Measurements from ENCODE around the gene RHOC.

Gene RHOC

GRCh38 chr1:112708002-112708448 lies 1.1 kb upstream of the RHOC start:
- H3K9ac ChIP-seq (ENCODE audit: low read length) = peak overlapping the region; percentile 87
- H3K36me3 ChIP-seq (ENCODE audit: control insufficient read depth, insufficient read depth, low read length) = peaks cover under 1% of the 10 kb centered on the region
- H3K4me1 ChIP-seq (ENCODE audit: control insufficient read depth, low read depth, low read length) = peaks cover 20% of the 10 kb centered on the region
- H3K27me3 ChIP-seq (ENCODE audit: insufficient read depth, low read length, poor library complexity) = no peaks in the 10 kb centered on the region
- no peak overlapping the region for H2BK5ac ChIP-seq (ENCODE audit: low read length)
- H2AK5ac ChIP-seq (ENCODE audit: low read length) = no peak overlapping the region
- peak overlapping the region; percentile 91 for H3K56ac ChIP-seq (ENCODE audit: low read length)
- H3K23ac ChIP-seq (ENCODE audit: low read length) = no peak overlapping the region
- peaks cover 15% of the 10 kb centered on the region for H3K79me1 ChIP-seq (ENCODE audit: low read length)
- DNase-seq = no peak
- H3K4me2 ChIP-seq (ENCODE audit: low read length) = no peak overlapping the region
- H2BK15ac ChIP-seq (replicated peaks; ENCODE audit: low read depth) = no peak overlapping the region
- H3K27ac ChIP-seq (ENCODE audit: low read depth, low read length) = no peak overlapping the region
- no peak overlapping the region for H4K5ac ChIP-seq (ENCODE audit: low read length)
- H3K4me3 ChIP-seq (ENCODE audit: low read length) = no peak overlapping the region
- H4K8ac ChIP-seq (ENCODE audit: low read depth, low read length) = no peak overlapping the region
- no peak overlapping the region for H2BK120ac ChIP-seq (ENCODE audit: low read depth, low read length)
- no CpG with 5 or more reads among the region's 6 CpGs for WGBS (ENCODE audit: extremely low coverage, insufficient coverage, low lambda C conversion rate)
- peaks cover 19% of the 10 kb centered on the region for H3K79me2 ChIP-seq (ENCODE audit: control insufficient read depth, insufficient read depth, low read length)
- no peak overlapping the region for H3K18ac ChIP-seq (ENCODE audit: low read length)
- H3K4ac ChIP-seq (ENCODE audit: low read depth, low read length) = no peak overlapping the region

GRCh38 chr1:112707221-112708001 lies 484 bp upstream of the RHOC start:
- Histone ChIP-seq H3K4me3 (ENCODE audit: low read length) (peak overlapping the region; percentile 45), H3K27me3 (ENCODE audit: insufficient read depth, low read length, poor library complexity) (no peaks in the 10 kb centered on the region), H3K4me2 (ENCODE audit: low read length) (peak overlapping the region; percentile 71), H2AK5ac (ENCODE audit: low read length) (no peak overlapping the region), H3K9ac (ENCODE audit: low read length) (peak overlapping the region; percentile 87), H3K4ac (ENCODE audit: low read depth, low read length) (no peak overlapping the region), H4K5ac (ENCODE audit: low read length) (no peak overlapping the region), H3K4me1 (ENCODE audit: control insufficient read depth, low read depth, low read length) (peaks cover 17% of the 10 kb centered on the region), H3K23ac (ENCODE audit: low read length) (no peak overlapping the region), H3K18ac (ENCODE audit: low read length) (peak overlapping the region; percentile 93), H3K56ac (ENCODE audit: low read length) (peak overlapping the region; percentile 91), H2BK15ac (replicated peaks; ENCODE audit: low read depth) (no peak overlapping the region), H3K79me2 (ENCODE audit: control insufficient read depth, insufficient read depth, low read length) (peaks cover 19% of the 10 kb centered on the region), H3K27ac (ENCODE audit: low read depth, low read length) (peak overlapping the region; percentile 80), H2BK5ac (ENCODE audit: low read length) (peak overlapping the region; percentile 76), H3K79me1 (ENCODE audit: low read length) (peaks cover 19% of the 10 kb centered on the region), H4K8ac (ENCODE audit: low read depth, low read length) (no peak overlapping the region), H2BK120ac (ENCODE audit: low read depth, low read length) (peak overlapping the region; percentile 50), H3K36me3 (ENCODE audit: control insufficient read depth, insufficient read depth, low read length) (peaks cover 3% of the 10 kb centered on the region)
- WGBS (ENCODE audit: extremely low coverage, insufficient coverage, low lambda C conversion rate) = no CpG with 5 or more reads among the region's 42 CpGs
- DNase-seq = peak; percentile 97

GRCh38 chr1:112704934-112705627 lies 1.8 kb downstream of the RHOC start:
- peak; percentile 100 for DNase-seq

GRCh38 chr1:112704391-112704933 lies 2.5 kb downstream of the RHOC start:
- Histone ChIP-seq H3K27ac (ENCODE audit: low read depth, low read length) (peak overlapping the region; percentile 37), H2BK5ac (ENCODE audit: low read length) (peak overlapping the region; percentile 81), H3K4me2 (ENCODE audit: low read length) (peak overlapping the region; percentile 74), H3K9ac (ENCODE audit: low read length) (peak overlapping the region; percentile 84), H3K23ac (ENCODE audit: low read length) (no peak overlapping the region), H2AK5ac (ENCODE audit: low read length) (peak overlapping the region; percentile 89), H2BK15ac (replicated peaks; ENCODE audit: low read depth) (no peak overlapping the region), H3K27me3 (ENCODE audit: insufficient read depth, low read length, poor library complexity) (no peaks in the 10 kb centered on the region), H4K8ac (ENCODE audit: low read depth, low read length) (no peak overlapping the region), H3K36me3 (ENCODE audit: control insufficient read depth, insufficient read depth, low read length) (peaks cover 13% of the 10 kb centered on the region), H3K4me1 (ENCODE audit: control insufficient read depth, low read depth, low read length) (peaks cover 36% of the 10 kb centered on the region), H3K4ac (ENCODE audit: low read depth, low read length) (no peak overlapping the region), H2BK120ac (ENCODE audit: low read depth, low read length) (no peak overlapping the region), H3K4me3 (ENCODE audit: low read length) (peak overlapping the region; percentile 30), H3K18ac (ENCODE audit: low read length) (peak overlapping the region; percentile 23), H3K56ac (ENCODE audit: low read length) (peak overlapping the region; percentile 90), H3K79me1 (ENCODE audit: low read length) (peaks cover 30% of the 10 kb centered on the region), H3K79me2 (ENCODE audit: control insufficient read depth, insufficient read depth, low read length) (peaks cover 19% of the 10 kb centered on the region), H4K5ac (ENCODE audit: low read length) (no peak overlapping the region)
- WGBS (ENCODE audit: extremely low coverage, insufficient coverage, low lambda C conversion rate) = no CpG with 5 or more reads among the region's 7 CpGs
- DNase-seq = no peak

More at GRCh38 chr1:112704934-112705627, 1.8 kb downstream of the RHOC start:
- H3K4me1 ChIP-seq (ENCODE audit: control insufficient read depth, low read depth, low read length) = peaks cover 30% of the 10 kb centered on the region
- H3K27me3 ChIP-seq (ENCODE audit: insufficient read depth, low read length, poor library complexity) = no peaks in the 10 kb centered on the region
- H2AK5ac ChIP-seq (ENCODE audit: low read length) = peak overlapping the region; percentile 89
- H3K56ac ChIP-seq (ENCODE audit: low read length) = peak overlapping the region; percentile 94
- no peak overlapping the region for H3K23ac ChIP-seq (ENCODE audit: low read length)
- no peak overlapping the region for H4K8ac ChIP-seq (ENCODE audit: low read depth, low read length)
- peak overlapping the region; percentile 70 for H3K18ac ChIP-seq (ENCODE audit: low read length)
- WGBS (ENCODE audit: extremely low coverage, insufficient coverage, low lambda C conversion rate) = no CpG with 5 or more reads among the region's 13 CpGs
- H3K27ac ChIP-seq (ENCODE audit: low read depth, low read length) = peak overlapping the region; percentile 92
- peak overlapping the region; percentile 52 for H3K4me3 ChIP-seq (ENCODE audit: low read length)
- peaks cover 19% of the 10 kb centered on the region for H3K79me2 ChIP-seq (ENCODE audit: control insufficient read depth, insufficient read depth, low read length)
- peak overlapping the region; percentile 96 for H3K4me2 ChIP-seq (ENCODE audit: low read length)
- peaks cover 26% of the 10 kb centered on the region for H3K79me1 ChIP-seq (ENCODE audit: low read length)
- no peak overlapping the region for H4K5ac ChIP-seq (ENCODE audit: low read length)
- H2BK5ac ChIP-seq (ENCODE audit: low read length) = peak overlapping the region; percentile 81
- no peak overlapping the region for H2BK15ac ChIP-seq (replicated peaks; ENCODE audit: low read depth)
- H2BK120ac ChIP-seq (ENCODE audit: low read depth, low read length) = no peak overlapping the region
- no peak overlapping the region for H3K4ac ChIP-seq (ENCODE audit: low read depth, low read length)
- H3K9ac ChIP-seq (ENCODE audit: low read length) = peak overlapping the region; percentile 90
- H3K36me3 ChIP-seq (ENCODE audit: control insufficient read depth, insufficient read depth, low read length) = peaks cover 8% of the 10 kb centered on the region

- no peak for DNase-seq
- H3K4me3 ChIP-seq (ENCODE audit: low read length) = no peak overlapping the region
- H3K18ac ChIP-seq (ENCODE audit: low read length) = peak overlapping the region; percentile 13
- no CpG with 5 or more reads among the region's 8 CpGs for WGBS (ENCODE audit: extremely low coverage, insufficient coverage, low lambda C conversion rate)
- no peak overlapping the region for H4K5ac ChIP-seq (ENCODE audit: low read length)
- no peak overlapping the region for H2BK120ac ChIP-seq (ENCODE audit: low read depth, low read length)
- H3K27me3 ChIP-seq (ENCODE audit: insufficient read depth, low read length, poor library complexity) = no peaks in the 10 kb centered on the region
- no peak overlapping the region for H3K4me2 ChIP-seq (ENCODE audit: low read length)
- no peak overlapping the region for H3K56ac ChIP-seq (ENCODE audit: low read length)
- no peak overlapping the region for H2BK15ac ChIP-seq (replicated peaks; ENCODE audit: low read depth)
- no peak overlapping the region for H3K4ac ChIP-seq (ENCODE audit: low read depth, low read length)
- peaks cover 15% of the 10 kb centered on the region for H3K36me3 ChIP-seq (ENCODE audit: control insufficient read depth, insufficient read depth, low read length)
- no peak overlapping the region for H3K27ac ChIP-seq (ENCODE audit: low read depth, low read length)
- H4K8ac ChIP-seq (ENCODE audit: low read depth, low read length) = no peak overlapping the region
- H3K4me1 ChIP-seq (ENCODE audit: control insufficient read depth, low read depth, low read length) = peaks cover 41% of the 10 kb centered on the region
- H3K9ac ChIP-seq (ENCODE audit: low read length) = no peak overlapping the region
- H3K79me2 ChIP-seq (ENCODE audit: control insufficient read depth, insufficient read depth, low read length) = peaks cover 19% of the 10 kb centered on the region
- H2BK5ac ChIP-seq (ENCODE audit: low read length) = no peak overlapping the region
- H3K23ac ChIP-seq (ENCODE audit: low read length) = no peak overlapping the region
- H3K79me1 ChIP-seq (ENCODE audit: low read length) = peaks cover 30% of the 10 kb centered on the region
- no peak overlapping the region for H2AK5ac ChIP-seq (ENCODE audit: low read length)
These were observed 3.2 kb downstream of the RHOC start for GRCh38 chr1:112703706-112704105.
